Vagina (tissue), 2 donors: ENCODE measurements around the gene POMT2. TPM values are rescaled to one million over a fixed set of nuclear protein-coding genes. Genes with fewer than 3 reads are reported as not detected.

Experiments
- DNase-seq, 2 donors: peaks; one replicate each; pipeline ENCODE4 v3.0.0-alpha.2; 2017; ENCODE audit errors: extremely low spot score in 2 of 2
- H3K27ac ChIP-seq: fragments of 200-600 bp; sonication (generic); one replicate; pipeline ENCODE4 v1.5.1; 2019
- H3K27me3 ChIP-seq: fragments of 200-600 bp; sonication (generic); one replicate; pipeline ENCODE4 v1.5.1; 2019
- H3K36me3 ChIP-seq, 2 donors: fragments of 200-600 bp; sonication (generic); one replicate each; pipeline ENCODE4 v1.5.1; 2017 to 2019
- H3K4me1 ChIP-seq: fragments of 200-600 bp; sonication (generic); one replicate; pipeline ENCODE4 v1.5.1; 2019
- H3K4me3 ChIP-seq, 2 donors: fragments of 200-600 bp; sonication (generic); 1 replicate in 1 of 2; 2 replicates in 1 of 2; pipeline ENCODE4 v1.5.1; 2016 to 2019
- H3K9me3 ChIP-seq: fragments of 200-600 bp; sonication (generic); one replicate; pipeline ENCODE4 v1.5.1; 2019
- CTCF ChIP-seq, 3 experiments: fragments of 450-650 bp in 2 of 3; fragments of 200-600 bp in 1 of 3; sonication (generic) in 1 of 3; IDR thresholded peaks; one replicate each; pipeline ENCODE4 v1.5.1; 2017 to 2019; ENCODE audit warnings: antibody characterized with exemption in 3 of 3, mild to moderate bottlenecking in 2 of 3, moderate library complexity in 2 of 3
- POLR2A ChIP-seq, 2 donors: fragments of 450-650 bp; IDR thresholded peaks; one replicate each; pipeline ENCODE4 v1.6.1; 2017; ENCODE audit warnings: antibody characterized with exemption in 2 of 2, mild to moderate bottlenecking in 2 of 2, moderate library complexity in 2 of 2
- POLR2AphosphoS5 ChIP-seq, 2 donors: sonication (generic); formaldehyde crosslinking; IDR thresholded peaks; one replicate each; pipeline ENCODE4 v1.9.0; 2017; ENCODE audit warnings: antibody characterized with exemption in 2 of 2, mild to moderate bottlenecking in 2 of 2, low read depth in 1 of 2; ENCODE audit not compliant: insufficient read depth in 1 of 2
- intact Hi-C: fragments of 100-400 bp; cut with DNase I; formaldehyde crosslinking; loops from one replicate; pipeline ENCODE4 v1.15.1; 2023
- total RNA-seq: library from RNA; depleted of rRNA; stranded (reverse); fragments of >200 nt; gene quantifications from one replicate; pipeline ENCODE4 v1.2.3, GENCODE V29; 2016

The POMT2 gene
- total RNA-seq, 1 donor from 2014 or later: 33.1 TPM

- H3K27ac ChIP-seq: no peak overlapping the region
Measured at GRCh38 chr14:77310026-77310425, 10.7 kb downstream of the POMT2 start.

GRCh38 chr14:77309131-77309530 is 11.6 kb downstream of the POMT2 start:
- intact Hi-C loops: no loop called here

More at GRCh38 chr14:77310026-77310425, 10.7 kb downstream of the POMT2 start:
- peaks cover 55% of the 10 kb centered on the region for H3K4me1 ChIP-seq
- TF ChIP-seq POLR2A (IDR thresholded peaks at IDR 0.05) (no peak), POLR2AphosphoS5 (IDR thresholded peaks at IDR 0.05; ENCODE audit: insufficient read depth in 1 of 2, low read depth in 1 of 2) (no peak), CTCF (IDR thresholded peaks at IDR 0.05) (no peak)
- no peaks in the 10 kb centered on the region for H3K9me3 ChIP-seq
- intact Hi-C loops: loop anchor here (10.0 kb wide), 1 partner anchor 435 kb away; no protein-coding TSS in a partner anchor
- no peak overlapping the region for H3K4me3 ChIP-seq
- H3K36me3 ChIP-seq: no peaks in the 10 kb centered on the region
- DNase-seq: no peak
- H3K27me3 ChIP-seq: no peaks in the 10 kb centered on the region

GRCh38 chr14:77306851-77307496 is 13.7 kb downstream of the POMT2 start:
- no peaks in the 10 kb centered on the region for H3K36me3 ChIP-seq
- intact Hi-C loops: no loop called here
- H3K27me3 ChIP-seq: no peaks in the 10 kb centered on the region
- H3K4me3 ChIP-seq: no peak overlapping the region
- H3K4me1 ChIP-seq: peaks cover 52% of the 10 kb centered on the region
- TF ChIP-seq POLR2AphosphoS5 (IDR thresholded peaks at IDR 0.05; ENCODE audit: insufficient read depth in 1 of 2, low read depth in 1 of 2) (no peak), POLR2A (IDR thresholded peaks at IDR 0.05) (no peak), CTCF (IDR thresholded peaks at IDR 0.05) (no peak)
- peak overlapping the region; percentile 82 for H3K27ac ChIP-seq
- no peaks in the 10 kb centered on the region for H3K9me3 ChIP-seq
- DNase-seq: no peak

More at GRCh38 chr14:77309131-77309530, 11.6 kb downstream of the POMT2 start:
- Histone ChIP-seq H3K27ac (no peak overlapping the region), H3K4me1 (peaks cover 54% of the 10 kb centered on the region), H3K4me3 (no peak overlapping the region), H3K27me3 (no peaks in the 10 kb centered on the region), H3K36me3 (no peaks in the 10 kb centered on the region), H3K9me3 (no peaks in the 10 kb centered on the region)
- no peak for DNase-seq
- TF ChIP-seq POLR2A (IDR thresholded peaks at IDR 0.05) (no peak), POLR2AphosphoS5 (IDR thresholded peaks at IDR 0.05; ENCODE audit: insufficient read depth in 1 of 2, low read depth in 1 of 2) (no peak), CTCF (IDR thresholded peaks at IDR 0.05) (no peak)

- TF ChIP-seq POLR2A (IDR thresholded peaks at IDR 0.05): no peak
- no peak for TF ChIP-seq POLR2AphosphoS5 (IDR thresholded peaks at IDR 0.05; ENCODE audit: insufficient read depth in 1 of 2, low read depth in 1 of 2)
- TF ChIP-seq CTCF (IDR thresholded peaks at IDR 0.05): no peak
- Histone ChIP-seq H3K27me3 (no peaks in the 10 kb centered on the region), H3K4me1 (peaks cover 55% of the 10 kb centered on the region), H3K36me3 (no peaks in the 10 kb centered on the region), H3K9me3 (no peaks in the 10 kb centered on the region), H3K4me3 (no peak overlapping the region), H3K27ac (peak overlapping the region; percentile 82)
- no peak for DNase-seq
- intact Hi-C loops: no loop called here
Measured at GRCh38 chr14:77306416-77306815, 14.3 kb downstream of the POMT2 start.

GRCh38 chr14:77305696-77306095 is 15.0 kb downstream of the POMT2 start:
- Histone ChIP-seq H3K27ac (peak overlapping the region; percentile 82), H3K27me3 (no peaks in the 10 kb centered on the region)
- intact Hi-C loops: no loop called here

More at GRCh38 chr14:77305696-77306095, 15.0 kb downstream of the POMT2 start:
- no peak for DNase-seq
- H3K9me3 ChIP-seq: no peaks in the 10 kb centered on the region
- no peak overlapping the region for H3K4me3 ChIP-seq
- no peak for TF ChIP-seq POLR2A (IDR thresholded peaks at IDR 0.05)
- TF ChIP-seq CTCF (IDR thresholded peaks at IDR 0.05): no peak
- TF ChIP-seq POLR2AphosphoS5 (IDR thresholded peaks at IDR 0.05; ENCODE audit: insufficient read depth in 1 of 2, low read depth in 1 of 2): no peak
- H3K4me1 ChIP-seq: peaks cover 52% of the 10 kb centered on the region
- no peaks in the 10 kb centered on the region for H3K36me3 ChIP-seq
